PC-9 (cell line): ENCODE results near the gene KRTAP10-3. TPM values are rescaled to one million over a fixed set of nuclear protein-coding genes. Genes with fewer than 3 reads are reported as not detected.

ENCODE experiments used
- BruUV-seq: library from RNA; stranded (reverse); fragments of 400-500 nt; replicated peaks from 2 replicates; lab custom pipeline; 2021; lab: Mats Ljungman, UMichigan
- CTCF ChIA-PET: fragments of 300-600 bp; sonication (Branson Sonifier 250); formaldehyde crosslinking; loops from one replicate; lab custom pipeline; 2022; ENCODE audit warnings: antibody characterized with exemption; lab: Charles Lee
- POLR2A ChIA-PET: fragments of 300-600 bp; sonication (Branson Sonifier 250); formaldehyde crosslinking; loops from one replicate; lab custom pipeline; 2022; ENCODE audit warnings: antibody characterized with exemption; ENCODE audit not compliant: unreplicated experiment; lab: Charles Lee
- DNase-seq, 2 experiments: peaks; one replicate each; pipeline versions ENCODE4 v3.0.0 to v3.0.0-alpha.2; 2015 to 2022; ENCODE audit warnings: mixed read lengths in 1 of 2
- H2AFZ ChIP-seq: fragments of 200-600 bp; sonication (generic); 2 replicates; pipeline ENCODE4 v1.8.1; 2017; ENCODE audit warnings: antibody characterized with exemption
- H3F3A ChIP-seq: fragments of 200-600 bp; sonication (generic); 2 replicates; pipeline ENCODE4 v1.8.1; 2017; ENCODE audit warnings: antibody characterized with exemption, mild to moderate bottlenecking, low read depth; ENCODE audit not compliant: insufficient read depth
- H3K27ac ChIP-seq: fragments of 200-600 bp; sonication (generic); 2 replicates; pipeline ENCODE4 v1.6.1; 2016; ENCODE audit warnings: mixed run types
- H3K27me3 ChIP-seq: fragments of 200-600 bp; sonication (generic); 2 replicates; pipeline ENCODE4 v1.6.1; 2016; ENCODE audit warnings: low read depth, mixed run types; ENCODE audit not compliant: insufficient read depth
- H3K36me3 ChIP-seq: fragments of 200-600 bp; sonication (generic); 2 replicates; pipeline ENCODE4 v1.6.1; 2016; ENCODE audit warnings: low read depth, mixed run types
- H3K4me1 ChIP-seq: fragments of 200-600 bp; sonication (generic); replicated peaks from 2 replicates; pipeline ENCODE4 v1.6.1; 2016; ENCODE audit warnings: mixed run types; ENCODE audit not compliant: insufficient read depth
- H3K4me2 ChIP-seq: fragments of 200-600 bp; sonication (generic); 2 replicates; pipeline ENCODE4 v1.6.1; 2017; ENCODE audit warnings: mixed run types
- H3K4me3 ChIP-seq: fragments of 200-600 bp; sonication (generic); 2 replicates; pipeline ENCODE4 v1.6.1; 2016; ENCODE audit warnings: mixed run types
- H3K79me2 ChIP-seq: fragments of 200-600 bp; sonication (generic); 2 replicates; pipeline ENCODE4 v1.6.1; 2017; ENCODE audit warnings: low read depth, mixed run types
- H3K9me2 ChIP-seq: fragments of 200-600 bp; sonication (generic); 2 replicates; pipeline ENCODE4 v1.8.1; 2017; ENCODE audit warnings: mild to moderate bottlenecking; ENCODE audit not compliant: insufficient read depth
- H3K9me3 ChIP-seq: fragments of 200-600 bp; sonication (generic); 2 replicates; pipeline ENCODE4 v1.8.1; 2016; ENCODE audit warnings: low read depth; ENCODE audit not compliant: insufficient read depth
- H4K20me1 ChIP-seq: fragments of 200-600 bp; sonication (generic); 2 replicates; pipeline ENCODE4 v1.8.1; 2017; ENCODE audit not compliant: insufficient read depth
- CTCF ChIP-seq: fragments of 200-600 bp; sonication (generic); conservative IDR thresholded peaks from 2 replicates; pipeline ENCODE4 v1.6.1; 2017; ENCODE audit warnings: mixed run types, antibody characterized with exemption, mild to moderate bottlenecking, moderate library complexity
- EZH2 ChIP-seq: fragments of 200-600 bp; sonication (generic); IDR thresholded peaks from 2 replicates; pipeline ENCODE4 v1.8.0; 2017; ENCODE audit warnings: antibody characterized with exemption, low read depth
- intact Hi-C: fragments of 100-400 bp; cut with micrococcal nuclease; formaldehyde crosslinking; loops from one replicate; pipeline ENCODE4 v1.10.0; 2022; ENCODE audit not compliant: unreplicated experiment
- total RNA-seq: library from RNA; stranded (reverse); gene quantifications from 2 replicates; pipeline ENCODE4 v1.2.3, GENCODE V29; 2021

Gene KRTAP10-3
- total RNA-seq, 1 experiment from 2014 or later = not detected

DNA sequence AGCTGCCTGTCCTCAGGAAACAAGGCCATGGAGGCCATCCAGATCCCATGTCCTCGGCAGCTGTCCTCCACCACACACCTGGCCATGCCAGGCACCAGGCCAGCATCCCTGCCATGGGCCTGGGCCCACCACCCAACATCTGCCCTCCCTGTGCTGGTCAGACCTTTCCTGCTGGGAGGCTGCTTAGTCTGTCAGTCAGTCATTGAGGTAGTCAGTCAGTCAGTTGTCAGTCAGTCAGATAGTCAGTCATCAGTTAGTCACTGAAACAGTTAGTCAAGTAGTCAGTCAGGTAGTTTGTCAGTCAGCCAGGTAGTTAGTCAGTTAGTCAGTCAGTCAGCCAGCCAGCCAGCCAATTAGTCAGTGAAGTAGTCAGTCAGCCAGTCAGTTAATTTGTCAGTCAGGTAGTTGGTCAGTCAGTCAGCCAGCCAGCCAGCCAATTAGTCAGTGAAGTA, 35.8 kb downstream of the KRTAP10-3 start:
- H3K4me3 ChIP-seq = no peak overlapping the region
- H3K27me3 ChIP-seq = peaks cover 57% of the 10 kb centered on the region
- POLR2A ChIA-PET = no interaction called here
- H3F3A ChIP-seq = peaks cover 3% of the 10 kb centered on the region; the same call in 1 of the 2 replicates
- no peaks in the 10 kb centered on the region for H4K20me1 ChIP-seq
- intact Hi-C loops = no loop called here
- DNase-seq = no peak
- no peaks in the 10 kb centered on the region for H3K9me3 ChIP-seq
- H3K27ac ChIP-seq = no peak overlapping the region
- TF ChIP-seq EZH2 = no peak
- no peak for TF ChIP-seq CTCF
- CTCF ChIA-PET = no interaction called here
- H2AFZ ChIP-seq = no peak overlapping the region
- H3K4me2 ChIP-seq = no peak overlapping the region
- no TSS peak for BruUV-seq
- no peaks in the 10 kb centered on the region for H3K4me1 ChIP-seq
- H3K79me2 ChIP-seq = no peaks in the 10 kb centered on the region
- no peaks in the 10 kb centered on the region for H3K9me2 ChIP-seq
- H3K36me3 ChIP-seq = no peaks in the 10 kb centered on the region

GRCh38 chr21:44521928-44522752, 36.5 kb downstream of the KRTAP10-3 start:
- Histone ChIP-seq H3K27ac (no peak overlapping the region), H3K4me3 (no peak overlapping the region), H2AFZ (no peak overlapping the region), H3K4me1 (no peaks in the 10 kb centered on the region), H3K36me3 (no peaks in the 10 kb centered on the region), H3K79me2 (no peaks in the 10 kb centered on the region), H4K20me1 (no peaks in the 10 kb centered on the region), H3K9me3 (no peaks in the 10 kb centered on the region), H3K4me2 (no peak overlapping the region), H3K27me3 (peaks cover 57% of the 10 kb centered on the region), H3K9me2 (no peaks in the 10 kb centered on the region), H3F3A (peaks cover 3% of the 10 kb centered on the region; the same call in 1 of the 2 replicates)
- DNase-seq = no peak
- no TSS peak for BruUV-seq
- POLR2A ChIA-PET = no interaction called here
- no peak for TF ChIP-seq EZH2
- no peak for TF ChIP-seq CTCF
- CTCF ChIA-PET = no interaction called here
- intact Hi-C loops = no loop called here

GRCh38 chr21:44521301-44521927, 37.2 kb downstream of the KRTAP10-3 start:
- Histone ChIP-seq H3K4me1 (no peaks in the 10 kb centered on the region), H3K27ac (no peak overlapping the region), H4K20me1 (no peaks in the 10 kb centered on the region), H3K27me3 (peaks cover 57% of the 10 kb centered on the region), H3K9me2 (no peaks in the 10 kb centered on the region), H3K79me2 (no peaks in the 10 kb centered on the region), H3F3A (peaks cover 3% of the 10 kb centered on the region; the same call in 1 of the 2 replicates), H3K36me3 (no peaks in the 10 kb centered on the region), H3K9me3 (no peaks in the 10 kb centered on the region), H3K4me3 (no peak overlapping the region), H3K4me2 (no peak overlapping the region), H2AFZ (no peak overlapping the region)
- intact Hi-C loops = no loop called here
- POLR2A ChIA-PET = no interaction called here
- CTCF ChIA-PET = no interaction called here
- no peak for DNase-seq
- no TSS peak for BruUV-seq
- TF ChIP-seq CTCF (no peak), EZH2 (no peak)
